ENCODE results near the gene FCGBP.
"Not testable (repeated sequence)": the region's sequence is repeated elsewhere in the genome, so short reads cannot be mapped to it uniquely, and the experiment has no call there.

FCGBP gene

GRCh38 chr19:39890755-39891551 is 43.5 kb downstream of the FCGBP start:
- DNase-seq (ENCODE audit: low read depth) = no peak

GRCh38 chr19:39889872-39890754 is 44.3 kb downstream of the FCGBP start:
- not testable (repeated sequence) for DNase-seq (ENCODE audit: low read depth)

DNA sequence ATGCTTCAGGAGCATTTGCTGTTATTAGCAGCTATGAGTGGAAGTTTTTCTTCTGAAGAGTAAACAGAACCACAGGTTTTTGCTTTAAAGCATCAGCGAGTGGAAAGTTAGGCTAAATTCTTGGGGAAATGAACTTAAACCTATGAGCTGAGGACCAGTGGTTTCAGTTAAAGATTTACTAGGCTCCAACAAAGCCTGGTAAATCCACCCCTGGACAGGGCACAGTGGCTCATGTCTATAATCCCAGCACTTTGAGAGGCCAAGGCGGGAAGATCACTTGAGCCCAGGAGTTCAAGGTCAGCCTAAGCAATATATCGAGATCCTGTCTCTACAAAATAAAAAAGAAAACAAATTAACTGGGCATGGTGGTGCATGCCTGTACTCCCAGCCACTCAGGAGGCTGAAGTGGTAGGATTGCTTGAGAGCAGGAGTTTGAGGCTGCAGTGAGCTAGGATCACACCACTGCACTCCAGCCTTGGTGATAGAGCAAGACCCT is 46.9 kb downstream of the FCGBP start:
- DNase-seq (ENCODE audit: low read depth) = not testable (repeated sequence)

GRCh38 chr19:39885821-39886554 is 48.4 kb downstream of the FCGBP start:
- DNase-seq (ENCODE audit: low read depth) = not testable (repeated sequence)

DNA sequence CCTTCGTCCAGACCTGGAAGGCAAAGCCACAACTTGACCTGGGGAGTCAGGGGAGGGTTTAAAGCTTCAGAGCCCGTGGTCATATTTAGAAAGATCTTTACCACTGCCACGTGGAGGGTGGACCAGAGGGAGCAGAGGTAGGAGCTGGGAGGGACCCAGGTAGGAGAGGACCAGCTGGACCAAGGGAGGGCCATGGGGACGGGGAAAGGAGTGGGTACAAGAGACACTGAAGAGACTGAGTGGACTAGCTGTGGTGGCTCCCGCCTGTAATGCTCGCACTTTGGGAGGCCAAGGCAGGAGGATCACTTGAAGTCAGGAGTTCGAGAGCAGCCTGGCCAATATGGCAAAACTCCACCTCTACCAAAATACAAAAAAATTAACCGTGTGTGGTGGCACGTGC is 49.7 kb downstream of the FCGBP start:
- not testable (repeated sequence) for DNase-seq (ENCODE audit: low read depth)

All from T-helper 22 cell (primary cell).